Vagina (tissue), 2 donors: ENCODE measurements around the gene PTPN11.
"Not testable (repeated sequence)": the region's sequence is repeated elsewhere in the genome, so short reads cannot be mapped to it uniquely, and the experiment has no call there.

Experiments used
- CTCF ChIP-seq, 3 experiments: fragments of 450-650 bp in 2 of 3; fragments of 200-600 bp in 1 of 3; sonication (generic) in 1 of 3; IDR thresholded peaks; one replicate each; pipeline ENCODE4 v1.5.1; 2017 to 2019; ENCODE audit warnings: antibody characterized with exemption in 3 of 3, mild to moderate bottlenecking in 2 of 3, moderate library complexity in 2 of 3
- POLR2A ChIP-seq, 2 donors: fragments of 450-650 bp; IDR thresholded peaks; one replicate each; pipeline ENCODE4 v1.6.1; 2017; ENCODE audit warnings: antibody characterized with exemption in 2 of 2, mild to moderate bottlenecking in 2 of 2, moderate library complexity in 2 of 2

GRCh38 chr12:112440653-112441052 lies 21.9 kb downstream of the PTPN11 start:
- TF ChIP-seq POLR2A, CTCF (IDR thresholded peaks at IDR 0.05): not testable (repeated sequence)
